Esophagus squamous epithelium (tissue), 5 donors: ENCODE data around the gene AGAP2. TPM values are rescaled to one million over a fixed set of nuclear protein-coding genes. Genes with fewer than 3 reads are reported as not detected.

Source experiments
- DNase-seq: peaks from one replicate; lab custom pipeline; 2025; lab: John Stamatoyannopoulos, UW
- H3K27ac ChIP-seq, 4 donors: fragments of 200-600 bp; sonication (generic); one replicate each; pipeline ENCODE4 v1.5.1; 2016 to 2019; ENCODE audit warnings: mild to moderate bottlenecking in 1 of 4
- H3K27me3 ChIP-seq, 4 donors: fragments of 200-600 bp; sonication (generic); 1 replicate in 3 of 4; 2 replicates in 1 of 4; pipeline versions ENCODE4 v1.5.1 to v1.6.0; 2017 to 2021; ENCODE audit warnings: antibody characterized with exemption in 1 of 4
- H3K36me3 ChIP-seq, 3 donors: fragments of 200-600 bp; sonication (generic); one replicate each; pipeline ENCODE4 v1.5.1; 2016 to 2019
- H3K4me1 ChIP-seq, 3 donors: fragments of 200-600 bp; sonication (generic); one replicate each; pipeline ENCODE4 v1.5.1; 2017 to 2019
- H3K4me3 ChIP-seq, 4 donors: fragments of 200-600 bp; sonication (generic); 1 replicate in 3 of 4; 2 replicates in 1 of 4; pipeline ENCODE4 v1.5.1; 2016 to 2019; ENCODE audit warnings: mild to moderate bottlenecking in 2 of 4, moderate library complexity in 1 of 4
- H3K9me3 ChIP-seq, 3 donors: fragments of 200-600 bp; sonication (generic); one replicate each; pipeline ENCODE4 v1.5.1; 2016 to 2019
- POLR2A ChIP-seq, 4 donors: fragments of 450-650 bp; IDR thresholded peaks; one replicate each; pipeline ENCODE4 v1.6.1; 2017; ENCODE audit warnings: antibody characterized with exemption in 4 of 4, mild to moderate bottlenecking in 4 of 4, moderate library complexity in 3 of 4
- WGBS, 2 donors: methylation state at CpG; one replicate each; pipeline ENCODE4 v1.1.5; 2018; 5-methylcytosine and 5-hydroxymethylcytosine counted together
- intact Hi-C: fragments of 100-400 bp; cut with DNase I; formaldehyde crosslinking; loops from one replicate; pipeline ENCODE4 v1.15.0; 2022
- total RNA-seq, 4 donors: library from RNA; depleted of rRNA; stranded (reverse); fragments of >200 nt; gene quantifications; one replicate each; pipeline ENCODE4 v1.1.0, GENCODE V29; 2016
- TF ChIP-seq, protein P1 (sequence below), 6 experiments: fragments of 450-650 bp in 4 of 6; fragments of 200-600 bp in 2 of 6; sonication (generic) in 2 of 6; IDR thresholded peaks; one replicate each; pipeline ENCODE4 v1.5.1; 2016 to 2019; ENCODE audit warnings: antibody characterized with exemption in 6 of 6, mild to moderate bottlenecking in 4 of 6, moderate library complexity in 4 of 6
- donor health status: DM: yes; HTN: yes; CAD: no.

Gene AGAP2
- total RNA-seq, 4 donors from 2014 or later, result 0.88 to 2.3 (median 1.3) TPM

DNA sequence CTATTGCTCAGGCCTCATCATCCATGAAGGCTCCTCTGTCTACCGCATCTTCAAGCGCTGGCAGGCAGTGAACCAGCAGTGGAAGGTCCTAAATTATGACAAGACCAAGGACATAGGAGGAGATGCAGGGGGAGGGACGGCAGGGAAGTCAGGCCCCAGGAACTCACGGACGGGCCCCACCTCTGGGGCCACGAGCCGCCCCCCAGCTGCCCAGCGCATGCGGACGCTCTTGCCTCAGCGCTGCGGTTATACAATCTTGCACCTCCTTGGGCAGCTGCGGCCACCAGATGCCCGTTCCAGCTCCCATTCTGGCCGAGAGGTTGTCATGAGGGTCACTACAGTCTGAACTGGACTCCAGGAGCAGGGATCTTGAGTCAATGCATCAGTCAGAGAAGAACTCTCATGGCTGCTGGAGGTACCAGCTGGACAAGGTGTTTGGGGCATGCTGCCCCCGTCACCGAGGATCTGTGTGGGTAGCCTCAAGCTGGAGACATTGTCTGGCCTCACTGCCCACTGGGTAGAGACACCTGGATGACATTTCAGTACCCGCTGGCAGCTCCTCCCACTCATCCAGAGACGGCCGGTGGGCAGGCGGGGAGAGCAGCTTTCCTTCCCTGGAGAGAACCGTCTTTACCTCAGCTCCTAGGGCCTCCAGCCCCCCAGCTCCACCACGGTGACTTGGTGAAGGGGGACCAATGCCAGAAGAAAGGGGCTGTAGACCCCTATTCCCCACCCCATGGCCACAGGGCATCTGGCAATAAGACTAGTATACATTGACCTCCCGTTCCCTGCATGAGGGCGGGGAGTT is 20.2 kb upstream of the AGAP2 start:
- peaks cover 14 to 29% (median 18%) of the 10 kb centered on the region in 3 donors for H3K4me1 ChIP-seq
- H3K4me3 ChIP-seq, result no peak overlapping the region
- TF ChIP-seq, protein P1, sequence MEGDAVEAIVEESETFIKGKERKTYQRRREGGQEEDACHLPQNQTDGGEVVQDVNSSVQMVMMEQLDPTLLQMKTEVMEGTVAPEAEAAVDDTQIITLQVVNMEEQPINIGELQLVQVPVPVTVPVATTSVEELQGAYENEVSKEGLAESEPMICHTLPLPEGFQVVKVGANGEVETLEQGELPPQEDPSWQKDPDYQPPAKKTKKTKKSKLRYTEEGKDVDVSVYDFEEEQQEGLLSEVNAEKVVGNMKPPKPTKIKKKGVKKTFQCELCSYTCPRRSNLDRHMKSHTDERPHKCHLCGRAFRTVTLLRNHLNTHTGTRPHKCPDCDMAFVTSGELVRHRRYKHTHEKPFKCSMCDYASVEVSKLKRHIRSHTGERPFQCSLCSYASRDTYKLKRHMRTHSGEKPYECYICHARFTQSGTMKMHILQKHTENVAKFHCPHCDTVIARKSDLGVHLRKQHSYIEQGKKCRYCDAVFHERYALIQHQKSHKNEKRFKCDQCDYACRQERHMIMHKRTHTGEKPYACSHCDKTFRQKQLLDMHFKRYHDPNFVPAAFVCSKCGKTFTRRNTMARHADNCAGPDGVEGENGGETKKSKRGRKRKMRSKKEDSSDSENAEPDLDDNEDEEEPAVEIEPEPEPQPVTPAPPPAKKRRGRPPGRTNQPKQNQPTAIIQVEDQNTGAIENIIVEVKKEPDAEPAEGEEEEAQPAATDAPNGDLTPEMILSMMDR (IDR thresholded peaks at IDR 0.05), result no peak
- TF ChIP-seq POLR2A (IDR thresholded peaks at IDR 0.05), result no peak
- DNase-seq, result no peak
- H3K27me3 ChIP-seq, result peaks cover 0 to 18% (median 0%) of the 10 kb centered on the region in 4 donors
- H3K36me3 ChIP-seq, result peaks cover 0 to 19% (median 0%) of the 10 kb centered on the region in 3 donors
- H3K27ac ChIP-seq, result no peak overlapping the region
- no peaks in the 10 kb centered on the region for H3K9me3 ChIP-seq
- WGBS, 2 donors, result 93 to 100% methylated on average over 3 to 13 of the region's 25 CpGs
- intact Hi-C loops, result no loop called here

DNA sequence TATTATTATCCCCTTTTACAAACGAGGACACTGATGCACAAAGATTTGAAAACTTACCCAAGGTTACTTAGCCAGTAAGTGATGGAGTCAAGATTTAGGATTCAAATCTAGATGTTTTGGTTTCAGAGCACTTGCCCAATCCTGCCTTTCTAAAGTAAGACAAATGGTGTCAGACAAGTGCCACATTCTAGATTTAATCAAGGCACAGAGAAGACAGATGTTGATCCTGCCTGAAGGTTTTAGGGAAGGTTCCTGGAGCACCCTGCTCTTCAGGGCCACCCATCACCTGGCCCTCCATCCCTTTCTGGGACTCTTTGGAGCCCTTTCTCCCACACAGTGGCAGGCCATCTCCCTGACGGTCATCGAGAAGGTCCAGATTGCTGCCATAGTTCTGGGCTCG is 19.2 kb upstream of the AGAP2 start:
- no peaks in the 10 kb centered on the region for H3K9me3 ChIP-seq
- peaks cover 0 to 19% (median 0%) of the 10 kb centered on the region in 3 donors for H3K36me3 ChIP-seq
- TF ChIP-seq POLR2A (IDR thresholded peaks at IDR 0.05), result no peak
- TF ChIP-seq, protein P1 (IDR thresholded peaks at IDR 0.05), result no peak
- H3K27me3 ChIP-seq, result peaks cover 0 to 8% (median 0%) of the 10 kb centered on the region in 4 donors
- intact Hi-C loops, result no loop called here
- H3K4me3 ChIP-seq, result no peak overlapping the region
- H3K27ac ChIP-seq, result no peak overlapping the region
- no peak for DNase-seq
- peaks cover 20 to 39% (median 21%) of the 10 kb centered on the region in 3 donors for H3K4me1 ChIP-seq
- WGBS, 2 donors, result 89 to 93% methylated on average over 4 of the region's 4 CpGs

DNA sequence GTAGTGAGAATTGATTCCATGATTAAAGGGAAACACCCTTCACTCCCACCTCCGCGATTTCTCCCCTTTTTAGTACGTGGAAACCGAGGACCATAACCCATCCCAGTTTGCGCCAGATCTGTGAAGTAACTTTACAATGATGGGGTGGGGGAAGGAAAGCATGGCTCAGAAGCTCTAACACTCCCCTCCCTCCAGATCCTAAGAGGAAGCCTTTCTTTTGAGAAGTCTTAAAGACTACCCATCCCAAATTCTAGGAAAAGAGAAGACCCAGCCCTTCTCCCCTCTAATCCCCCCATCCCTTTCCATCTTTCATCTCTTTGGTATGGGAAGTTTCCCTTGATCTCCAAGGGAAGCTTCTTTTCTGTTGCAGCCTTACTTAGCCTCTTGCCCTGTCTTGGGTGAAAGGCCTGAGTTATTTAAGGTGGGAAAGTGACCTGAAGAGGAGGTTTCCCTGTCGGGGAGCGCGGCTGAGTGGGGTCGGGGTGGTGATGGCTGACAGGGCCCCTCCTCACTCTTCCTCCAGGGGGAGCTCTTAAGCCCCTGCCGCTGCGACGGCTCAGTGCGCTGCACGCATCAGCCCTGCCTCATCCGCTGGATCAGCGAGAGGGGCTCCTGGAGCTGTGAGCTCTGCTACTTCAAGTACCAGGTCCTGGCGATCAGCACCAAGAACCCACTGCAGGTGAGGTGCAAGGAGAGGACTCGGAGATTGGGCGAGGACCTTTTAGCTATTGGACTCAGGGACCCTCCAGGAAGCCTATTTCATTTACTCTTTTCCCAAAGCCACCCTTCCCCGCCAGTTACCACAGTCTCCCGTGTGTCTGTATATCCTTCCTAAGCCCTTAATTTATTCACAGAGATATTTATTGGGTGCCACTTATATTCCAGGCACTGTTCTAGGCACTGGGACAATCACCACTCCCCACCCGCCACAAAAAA is 18.1 kb upstream of the AGAP2 start:
- DNase-seq, result no peak
- H3K27ac ChIP-seq, result no peak overlapping the region
- H3K4me1 ChIP-seq, result peaks cover 23 to 44% (median 27%) of the 10 kb centered on the region in 3 donors

DNA sequence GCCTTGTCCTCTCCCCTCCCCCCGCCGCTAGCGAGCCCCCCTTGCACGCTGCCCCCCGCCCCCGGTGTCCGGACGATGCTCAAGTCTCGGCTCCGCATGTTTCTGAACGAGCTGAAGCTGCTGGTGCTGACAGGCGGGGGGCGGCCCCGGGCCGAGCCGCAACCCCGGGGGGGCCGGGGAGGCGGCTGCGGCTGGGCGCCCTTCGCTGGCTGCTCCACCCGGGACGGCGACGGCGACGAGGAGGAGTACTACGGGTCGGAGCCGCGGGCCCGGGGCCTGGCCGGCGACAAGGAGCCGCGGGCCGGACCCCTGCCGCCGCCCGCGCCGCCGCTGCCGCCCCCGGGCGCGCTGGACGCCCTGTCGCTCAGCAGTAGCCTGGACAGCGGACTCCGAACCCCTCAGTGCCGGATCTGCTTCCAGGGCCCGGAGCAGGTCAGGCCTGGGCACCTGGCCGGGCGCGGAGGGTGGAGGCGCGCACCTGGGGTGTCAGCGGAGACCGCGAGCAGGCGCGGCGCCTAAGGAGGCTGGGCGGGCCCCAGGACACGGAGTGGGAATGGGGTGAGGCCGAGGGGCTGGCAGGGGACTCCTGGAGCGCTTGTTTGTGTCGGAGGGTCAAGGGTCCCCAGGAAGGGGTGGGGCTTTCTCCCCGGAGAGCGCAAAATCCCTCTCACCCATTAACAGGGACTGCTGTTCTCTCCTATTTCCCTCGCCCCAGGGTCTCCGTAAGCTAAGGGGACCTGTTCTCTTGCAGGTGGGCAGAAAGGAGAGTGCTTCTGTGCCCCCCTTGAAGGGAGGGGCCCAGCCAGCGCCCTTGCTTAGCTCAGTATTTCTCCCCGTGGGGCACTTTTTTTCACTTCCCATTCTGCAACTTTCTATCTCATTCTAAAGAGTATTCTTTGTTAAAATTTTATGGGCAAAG is 17.2 kb upstream of the AGAP2 start:
- Histone ChIP-seq H3K4me3 (peak overlapping the region; percentile 54 to 98 (median 79)), H3K4me1 (peaks cover 32 to 54% (median 35%) of the 10 kb centered on the region in 3 donors), H3K9me3 (no peaks in the 10 kb centered on the region), H3K27ac (peak overlapping the region; percentile 48 to 86 (median 81)), H3K36me3 (peaks cover 0 to 20% (median 0%) of the 10 kb centered on the region in 3 donors), H3K27me3 (no peaks in the 10 kb centered on the region)
- intact Hi-C loops, result no loop called here
- WGBS, 2 donors, result 6 to 23% methylated on average over 4 to 7 of the region's 76 CpGs
- no peak for DNase-seq
- TF ChIP-seq, protein P1 (IDR thresholded peaks at IDR 0.05), result no peak
- TF ChIP-seq POLR2A (IDR thresholded peaks at IDR 0.05), result no peak

More for the DNA sequence above, 18.1 kb upstream of the AGAP2 start:
- 48 to 50% methylated on average over 12 to 14 of the region's 22 CpGs for WGBS, 2 donors
- H3K36me3 ChIP-seq, result peaks cover 0 to 19% (median 0%) of the 10 kb centered on the region in 3 donors
- intact Hi-C loops, result no loop called here
- no peaks in the 10 kb centered on the region for H3K9me3 ChIP-seq
- peak overlapping the region in 3 of 4 donors; percentile 65 to 98 (median 93) for H3K4me3 ChIP-seq
- no peaks in the 10 kb centered on the region for H3K27me3 ChIP-seq
- TF ChIP-seq, protein P1 (IDR thresholded peaks at IDR 0.05), result peak; percentile 23 to 52 (median 45)
- no peak for TF ChIP-seq POLR2A (IDR thresholded peaks at IDR 0.05)
